SKM-1 (cell line): ENCODE results near the gene ERBB2.
"Not testable (repeated sequence)": the region's sequence is repeated elsewhere in the genome, so short reads cannot be mapped to it uniquely, and the experiment has no call there.

Experiments used
- DNase-seq: peaks from one replicate; lab custom pipeline; 2025; ENCODE audit not compliant: unreplicated experiment; lab: John Stamatoyannopoulos, UW

Gene ERBB2

GRCh38 chr17:39677542-39678339 lies 22.1 kb upstream of the ERBB2 start:
- no peak for DNase-seq

- no peak for DNase-seq
Observed at GRCh38 chr17:39678340-39679116, 21.3 kb upstream of the ERBB2 start.

- no peak for DNase-seq
Observed at GRCh38 chr17:39679521-39680192, 20.2 kb upstream of the ERBB2 start.

- DNase-seq: no peak
Observed at GRCh38 chr17:39683295-39683939, 16.4 kb upstream of the ERBB2 start.

- no peak for DNase-seq
Observed at GRCh38 chr17:39684369-39685192, 15.3 kb upstream of the ERBB2 start.

- no peak for DNase-seq
Observed at GRCh38 chr17:39687101-39687545, 12.7 kb upstream of the ERBB2 start.

GRCh38 chr17:39687546-39688474 lies 12.1 kb upstream of the ERBB2 start, which contains the start of gene PGAP3:
Gene PGAP3 (minus strand): TSS chr17:39688057. CDS start chr17:39688014, 43 bp downstream.
- DNase-seq: peak; percentile 76

- no peak for DNase-seq
Observed at GRCh38 chr17:39688475-39688835, 11.4 kb upstream of the ERBB2 start.

- DNase-seq: no peak
Observed at GRCh38 chr17:39688945-39689344, 10.9 kb upstream of the ERBB2 start.

GRCh38 chr17:39694593-39694992 lies 5.3 kb upstream of the ERBB2 start:
- DNase-seq: no peak

GRCh38 chr17:39695089-39695474 lies 4.8 kb upstream of the ERBB2 start:
- no peak for DNase-seq

- no peak for DNase-seq
Observed at GRCh38 chr17:39696731-39697130, 3.1 kb upstream of the ERBB2 start.

GRCh38 chr17:39697961-39698360 lies 1.9 kb upstream of the ERBB2 start:
- DNase-seq: no peak

GRCh38 chr17:39699157-39699817 lies 577 bp upstream of the ERBB2 start:
- DNase-seq: not testable (repeated sequence)

GRCh38 chr17:39700148-39700987 lies 504 bp downstream of the ERBB2 start:
- no peak for DNase-seq

- DNase-seq: no peak
Observed at GRCh38 chr17:39701012-39701783, 1.3 kb downstream of the ERBB2 start.

GRCh38 chr17:39701784-39702422 lies 2.0 kb downstream of the ERBB2 start:
- DNase-seq: no peak
